GM12864 (cell line): ENCODE results near the gene PPFIA1.

Experiments used
- DNase-seq: peaks from one replicate; pipeline ENCODE4 v3.0.0-alpha.2; 2011; ENCODE audit warnings: low read depth
- H3K4me3 ChIP-seq: 2 replicates; pipeline ENCODE4 v1.5.1; 2011; ENCODE audit warnings: mild to moderate bottlenecking, low read depth, low read length, control low read depth
- CTCF ChIP-seq: IDR thresholded peaks from 2 replicates; pipeline ENCODE4 v1.5.1; 2011; ENCODE audit warnings: low read depth, mild to moderate bottlenecking, moderate library complexity, low read length, control low read depth, inconsistent platforms; ENCODE audit errors: missing control alignments

The PPFIA1 gene

GRCh38 chr11:70429428-70429705, 158.9 kb downstream of the PPFIA1 start:
- TF ChIP-seq CTCF: no peak
- DNase-seq: no peak
- H3K4me3 ChIP-seq: no peak overlapping the region

GRCh38 chr11:70429724-70430521, 159.4 kb downstream of the PPFIA1 start:
- no peak overlapping the region for H3K4me3 ChIP-seq
- no peak for TF ChIP-seq CTCF
- DNase-seq: no peak

DNA sequence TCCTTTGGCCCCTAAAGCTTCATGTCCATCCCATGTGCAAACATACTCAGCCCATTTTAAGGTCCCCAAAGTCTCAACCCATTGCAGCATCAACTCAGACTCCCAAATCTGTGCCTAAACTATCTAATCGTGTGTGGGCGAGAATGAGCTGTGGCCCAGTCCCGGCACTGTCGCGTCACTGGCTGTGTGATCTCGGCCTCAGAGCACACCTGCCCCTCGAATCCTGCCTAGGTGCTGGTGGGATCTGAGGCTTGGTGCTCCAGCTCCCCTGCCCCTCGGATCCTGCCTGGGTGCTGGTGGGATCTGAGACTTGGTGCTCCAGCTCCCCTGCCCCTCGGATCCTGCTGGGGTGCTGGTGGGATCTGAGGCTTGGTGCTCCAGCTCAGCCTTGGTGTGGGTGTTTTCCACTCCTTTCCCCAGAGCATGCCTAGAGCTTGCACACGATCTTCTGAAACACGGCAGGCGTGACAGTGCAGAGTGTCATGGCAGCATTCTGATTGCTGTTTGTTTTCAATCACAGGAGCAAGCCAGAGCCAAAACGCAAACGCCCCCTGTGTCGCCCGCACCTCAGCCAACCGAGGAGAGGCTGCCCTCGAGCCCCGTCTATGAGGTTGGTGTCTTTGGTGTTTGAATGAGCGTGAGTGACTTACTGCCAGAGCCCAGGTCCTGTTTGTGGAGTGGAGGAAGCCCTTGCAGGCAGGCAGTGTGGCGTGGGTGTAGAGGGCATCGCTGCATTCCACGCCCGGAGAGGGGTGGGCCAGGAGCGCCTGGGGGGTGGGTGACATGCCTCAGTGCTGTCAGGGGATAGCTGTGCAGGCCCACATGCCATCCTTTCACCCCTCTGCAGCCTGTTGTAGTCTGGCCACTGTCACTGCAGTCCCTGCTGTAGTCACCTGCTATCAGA, 160.4 kb downstream of the PPFIA1 start:
- TF ChIP-seq CTCF: no peak
- no peak overlapping the region for H3K4me3 ChIP-seq
- no peak for DNase-seq

GRCh38 chr11:70431611-70432010, 161.1 kb downstream of the PPFIA1 start:
- TF ChIP-seq CTCF: no peak
- no peak for DNase-seq
- no peak overlapping the region for H3K4me3 ChIP-seq

- no peak for TF ChIP-seq CTCF
- DNase-seq: no peak
- H3K4me3 ChIP-seq: no peak overlapping the region
Measured at GRCh38 chr11:70432065-70432464, 161.6 kb downstream of the PPFIA1 start.

DNA sequence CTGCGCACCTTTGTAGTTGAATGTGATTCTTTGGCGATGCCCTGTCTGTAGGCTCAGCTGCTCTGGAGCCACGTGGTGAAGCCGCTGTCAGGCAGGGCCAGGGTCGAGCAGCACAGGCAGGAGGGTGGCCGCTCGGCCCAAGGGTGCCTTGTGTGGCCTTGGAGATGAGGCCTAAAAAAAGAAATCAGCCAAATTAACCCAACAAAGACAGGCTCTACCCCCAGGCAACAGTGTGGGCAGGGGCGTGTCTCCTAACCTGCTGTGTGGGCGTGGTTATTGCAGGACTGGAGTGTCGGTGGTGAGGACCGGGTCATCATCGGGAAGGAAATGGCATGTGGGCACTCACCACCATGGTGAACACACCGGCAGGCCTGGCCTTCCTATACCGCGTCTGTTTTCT, 162.1 kb downstream of the PPFIA1 start:
- TF ChIP-seq CTCF: no peak
- no peak for DNase-seq
- no peak overlapping the region for H3K4me3 ChIP-seq

DNA sequence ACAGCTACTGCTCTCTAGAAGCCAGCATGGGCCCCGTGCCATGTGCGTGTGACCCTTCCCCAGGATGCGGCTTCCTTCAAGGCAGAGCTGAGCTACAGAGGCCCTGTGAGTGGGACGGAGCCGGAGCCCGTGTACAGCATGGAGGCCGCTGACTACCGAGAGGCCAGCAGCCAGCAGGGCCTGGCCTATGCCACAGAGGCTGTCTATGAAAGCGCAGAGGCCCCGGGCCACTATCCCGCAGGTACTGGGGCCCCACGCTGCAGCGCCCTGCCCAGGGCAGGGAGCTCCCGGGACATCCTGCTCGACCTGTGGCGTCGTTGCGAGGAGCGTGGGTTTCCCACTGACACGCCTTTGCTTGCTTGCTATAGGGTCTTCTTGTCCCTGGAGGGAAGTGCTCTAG, 162.5 kb downstream of the PPFIA1 start:
- no peak overlapping the region for H3K4me3 ChIP-seq
- TF ChIP-seq CTCF: no peak
- no peak for DNase-seq
